ENCODE measurements around the gene CRPPA. TPM values are rescaled to one million over a fixed set of nuclear protein-coding genes. Genes with fewer than 3 reads are reported as not detected.

The CRPPA gene
- total and polyA plus RNA-seq, 4 donors: 4.4 to 10.4 (median 6.3) TPM

DNA sequence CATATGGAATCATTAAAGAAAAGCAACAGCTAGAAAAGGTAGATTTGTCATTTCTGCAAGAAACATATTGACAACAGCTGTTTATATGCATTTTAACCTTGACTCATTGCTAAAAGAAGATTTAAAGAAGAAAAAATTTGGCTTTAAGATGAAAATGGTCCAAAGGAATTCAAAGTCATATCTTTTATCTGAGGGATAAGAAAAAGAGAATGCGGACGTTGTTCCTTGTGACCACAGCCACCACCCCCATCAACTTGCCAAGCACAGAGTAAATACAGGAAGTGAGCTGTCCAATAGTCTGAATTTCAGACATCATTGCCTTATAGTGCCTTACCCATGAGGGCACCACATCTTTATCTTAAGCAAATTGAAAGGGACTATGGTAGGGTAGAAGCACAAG lies 7.3 kb upstream of the CRPPA start:
- WGBS (ENCODE audit: insufficient coverage): no CpG with 5 or more reads among the region's 2 CpGs
- H3K9me3 ChIP-seq (ENCODE audit: control insufficient read depth, insufficient read depth, low read length): no peaks in the 10 kb centered on the region
- DNase-seq (ENCODE audit: low read depth in 4 of 6, low spot score in 6 of 6): no peak
- H3K4me1 ChIP-seq (ENCODE audit: control insufficient read depth, insufficient read depth, low read length): no peaks in the 10 kb centered on the region
- no peaks in the 10 kb centered on the region for H3K36me3 ChIP-seq (ENCODE audit: control insufficient read depth, insufficient read depth, low read length)
- H3K27me3 ChIP-seq (ENCODE audit: control insufficient read depth, insufficient read depth, low read length): no peaks in the 10 kb centered on the region
- H3K27ac ChIP-seq (ENCODE audit: low read depth, low read length): no peak overlapping the region
- no peak overlapping the region for H3K4me3 ChIP-seq (ENCODE audit: low read depth, low read length)

DNA sequence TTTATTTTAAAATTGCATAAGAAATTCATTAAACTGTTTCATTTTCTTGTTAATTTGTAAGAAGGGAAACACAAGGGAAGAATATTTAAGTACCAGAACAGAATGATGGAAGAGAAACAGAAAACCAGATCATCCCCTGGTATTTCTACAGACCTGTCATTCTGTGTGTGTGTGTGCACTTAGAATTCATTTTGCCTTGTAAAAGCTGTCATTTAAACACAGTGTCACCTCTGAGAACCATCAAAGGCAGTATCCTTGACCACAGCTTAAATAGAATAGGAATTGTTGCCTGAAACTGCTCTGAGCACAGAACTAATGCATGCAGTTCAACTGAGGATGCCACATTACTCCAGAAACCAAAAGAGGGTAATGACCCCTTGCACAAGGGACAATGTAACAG lies 6.8 kb upstream of the CRPPA start:
- Histone ChIP-seq H3K4me3 (ENCODE audit: low read depth, low read length) (no peak overlapping the region), H3K36me3 (ENCODE audit: control insufficient read depth, insufficient read depth, low read length) (no peaks in the 10 kb centered on the region), H3K27me3 (ENCODE audit: control insufficient read depth, insufficient read depth, low read length) (no peaks in the 10 kb centered on the region), H3K4me1 (ENCODE audit: control insufficient read depth, insufficient read depth, low read length) (no peaks in the 10 kb centered on the region), H3K9me3 (ENCODE audit: control insufficient read depth, insufficient read depth, low read length) (no peaks in the 10 kb centered on the region), H3K27ac (ENCODE audit: low read depth, low read length) (no peak overlapping the region)
- DNase-seq (ENCODE audit: low read depth in 4 of 6, low spot score in 6 of 6): no peak

DNA sequence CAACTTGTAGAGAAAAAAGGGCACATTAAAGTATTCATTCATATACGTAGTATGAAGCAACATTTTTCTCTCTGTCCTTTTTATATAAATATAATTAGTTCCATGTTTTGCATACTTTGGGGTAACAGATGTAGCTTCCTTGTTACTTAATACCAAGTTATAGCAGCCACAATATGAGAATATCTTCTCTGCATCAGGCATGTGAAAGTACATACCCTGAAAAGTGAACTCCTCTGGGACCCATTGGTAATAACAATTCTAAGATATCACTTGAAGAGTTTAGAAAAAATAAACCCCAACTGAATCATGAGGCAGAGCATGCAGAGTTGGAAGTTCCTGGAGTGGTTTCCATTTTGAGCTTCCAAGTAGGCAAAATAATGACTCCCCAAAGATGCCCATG lies 2.4 kb upstream of the CRPPA start:
- no peaks in the 10 kb centered on the region for H3K27me3 ChIP-seq (ENCODE audit: control insufficient read depth, insufficient read depth, low read length)
- no peak for DNase-seq (ENCODE audit: low read depth in 4 of 6, low spot score in 6 of 6)
- no peak overlapping the region for H3K4me3 ChIP-seq (ENCODE audit: low read depth, low read length)
- no peaks in the 10 kb centered on the region for H3K9me3 ChIP-seq (ENCODE audit: control insufficient read depth, insufficient read depth, low read length)
- no peak overlapping the region for H3K27ac ChIP-seq (ENCODE audit: low read depth, low read length)
- H3K36me3 ChIP-seq (ENCODE audit: control insufficient read depth, insufficient read depth, low read length): no peaks in the 10 kb centered on the region
- H3K4me1 ChIP-seq (ENCODE audit: control insufficient read depth, insufficient read depth, low read length): peaks cover 5% of the 10 kb centered on the region
- no CpG with 5 or more reads among the region's 1 CpG for WGBS (ENCODE audit: insufficient coverage)

- WGBS (ENCODE audit: insufficient coverage): no CpG with 5 or more reads among the region's 3 CpGs
- H3K9me3 ChIP-seq (ENCODE audit: control insufficient read depth, insufficient read depth, low read length): no peaks in the 10 kb centered on the region
- no peak for DNase-seq (ENCODE audit: low read depth in 4 of 6, low spot score in 6 of 6)
- no peak overlapping the region for H3K4me3 ChIP-seq (ENCODE audit: low read depth, low read length)
- H3K27ac ChIP-seq (ENCODE audit: low read depth, low read length): no peak overlapping the region
- H3K27me3 ChIP-seq (ENCODE audit: control insufficient read depth, insufficient read depth, low read length): no peaks in the 10 kb centered on the region
- peaks cover 5% of the 10 kb centered on the region for H3K4me1 ChIP-seq (ENCODE audit: control insufficient read depth, insufficient read depth, low read length)
- H3K36me3 ChIP-seq (ENCODE audit: control insufficient read depth, insufficient read depth, low read length): no peaks in the 10 kb centered on the region
These were observed 1.6 kb upstream of the CRPPA start for GRCh38 chr7:16422917-16423316.

GRCh38 chr7:16422103-16422435 lies 731 bp upstream of the CRPPA start:
- peak overlapping the region; percentile 67 for H3K4me3 ChIP-seq (ENCODE audit: low read depth, low read length)
- DNase-seq (ENCODE audit: low read depth in 4 of 6, low spot score in 6 of 6): no peak
- no CpG with 5 or more reads among the region's 1 CpG for WGBS (ENCODE audit: insufficient coverage)

GRCh38 chr7:16420649-16421332 lies 547 bp downstream of the CRPPA start:
- Histone ChIP-seq H3K27ac (ENCODE audit: low read depth, low read length) (peak overlapping the region; percentile 97), H3K36me3 (ENCODE audit: control insufficient read depth, insufficient read depth, low read length) (no peaks in the 10 kb centered on the region), H3K4me3 (ENCODE audit: low read depth, low read length) (peak overlapping the region; percentile 67), H3K27me3 (ENCODE audit: control insufficient read depth, insufficient read depth, low read length) (no peaks in the 10 kb centered on the region), H3K9me3 (ENCODE audit: control insufficient read depth, insufficient read depth, low read length) (no peaks in the 10 kb centered on the region), H3K4me1 (ENCODE audit: control insufficient read depth, insufficient read depth, low read length) (peaks cover 5% of the 10 kb centered on the region)
- DNase-seq (ENCODE audit: low read depth in 4 of 6, low spot score in 6 of 6): peak; percentile 84 to 98 (median 88)
- WGBS (ENCODE audit: insufficient coverage): under 1% methylated on average over 53 of the region's 56 CpGs

More at GRCh38 chr7:16422103-16422435, 731 bp upstream of the CRPPA start:
- Histone ChIP-seq H3K27ac (ENCODE audit: low read depth, low read length) (peak overlapping the region; percentile 97), H3K36me3 (ENCODE audit: control insufficient read depth, insufficient read depth, low read length) (no peaks in the 10 kb centered on the region), H3K4me1 (ENCODE audit: control insufficient read depth, insufficient read depth, low read length) (peaks cover 5% of the 10 kb centered on the region), H3K27me3 (ENCODE audit: control insufficient read depth, insufficient read depth, low read length) (no peaks in the 10 kb centered on the region), H3K9me3 (ENCODE audit: control insufficient read depth, insufficient read depth, low read length) (no peaks in the 10 kb centered on the region)

GRCh38 chr7:16420329-16420648 lies 1.0 kb downstream of the CRPPA start:
- Histone ChIP-seq H3K36me3 (ENCODE audit: control insufficient read depth, insufficient read depth, low read length) (no peaks in the 10 kb centered on the region), H3K27ac (ENCODE audit: low read depth, low read length) (peak overlapping the region; percentile 97), H3K27me3 (ENCODE audit: control insufficient read depth, insufficient read depth, low read length) (no peaks in the 10 kb centered on the region), H3K4me3 (ENCODE audit: low read depth, low read length) (peak overlapping the region; percentile 67), H3K4me1 (ENCODE audit: control insufficient read depth, insufficient read depth, low read length) (peaks cover 5% of the 10 kb centered on the region), H3K9me3 (ENCODE audit: control insufficient read depth, insufficient read depth, low read length) (no peaks in the 10 kb centered on the region)
- peak in 1 of 6 donors; percentile 4 for DNase-seq (ENCODE audit: low read depth in 4 of 6, low spot score in 6 of 6)
- 0% methylated on average over 3 of the region's 3 CpGs for WGBS (ENCODE audit: insufficient coverage)

- Histone ChIP-seq H3K9me3 (ENCODE audit: control insufficient read depth, insufficient read depth, low read length) (no peaks in the 10 kb centered on the region), H3K4me3 (ENCODE audit: low read depth, low read length) (peak overlapping the region; percentile 67), H3K27ac (ENCODE audit: low read depth, low read length) (peak overlapping the region; percentile 97), H3K27me3 (ENCODE audit: control insufficient read depth, insufficient read depth, low read length) (no peaks in the 10 kb centered on the region), H3K4me1 (ENCODE audit: control insufficient read depth, insufficient read depth, low read length) (peaks cover 5% of the 10 kb centered on the region), H3K36me3 (ENCODE audit: control insufficient read depth, insufficient read depth, low read length) (no peaks in the 10 kb centered on the region)
- WGBS (ENCODE audit: insufficient coverage): 100% methylated on average over 3 of the region's 10 CpGs
- peak in 1 of 6 donors; percentile 5 for DNase-seq (ENCODE audit: low read depth in 4 of 6, low spot score in 6 of 6)
These were observed 1.5 kb downstream of the CRPPA start for GRCh38 chr7:16419859-16420258.

GRCh38 chr7:16419126-16419525 lies 2.2 kb downstream of the CRPPA start:
- Histone ChIP-seq H3K4me1 (ENCODE audit: control insufficient read depth, insufficient read depth, low read length) (peaks cover 5% of the 10 kb centered on the region), H3K36me3 (ENCODE audit: control insufficient read depth, insufficient read depth, low read length) (no peaks in the 10 kb centered on the region), H3K27ac (ENCODE audit: low read depth, low read length) (no peak overlapping the region), H3K4me3 (ENCODE audit: low read depth, low read length) (no peak overlapping the region), H3K27me3 (ENCODE audit: control insufficient read depth, insufficient read depth, low read length) (no peaks in the 10 kb centered on the region), H3K9me3 (ENCODE audit: control insufficient read depth, insufficient read depth, low read length) (no peaks in the 10 kb centered on the region)
- no peak for DNase-seq (ENCODE audit: low read depth in 4 of 6, low spot score in 6 of 6)
- WGBS (ENCODE audit: insufficient coverage): no CpG with 5 or more reads among the region's 1 CpG

DNA sequence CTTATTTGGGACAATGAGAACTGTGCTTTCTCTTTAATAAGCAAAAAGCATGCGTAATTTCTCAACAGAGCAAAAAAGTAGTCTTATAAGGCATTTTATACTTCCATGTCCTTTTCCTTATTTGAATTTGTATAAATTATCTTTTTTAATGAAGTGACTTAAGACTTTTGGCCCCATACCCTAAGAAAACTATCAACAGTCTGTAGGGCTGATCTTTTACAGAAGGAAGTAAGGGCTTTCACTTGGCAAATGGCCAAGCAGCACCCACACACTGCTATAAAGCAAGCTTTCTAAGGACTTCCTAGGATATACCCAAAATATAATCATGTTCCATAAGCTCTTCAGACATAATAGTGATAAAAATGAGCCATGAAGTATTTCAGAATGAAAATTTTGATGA lies 3.4 kb downstream of the CRPPA start:
- no peak for DNase-seq (ENCODE audit: low read depth in 4 of 6, low spot score in 6 of 6)
- Histone ChIP-seq H3K4me3 (ENCODE audit: low read depth, low read length) (no peak overlapping the region), H3K27me3 (ENCODE audit: control insufficient read depth, insufficient read depth, low read length) (no peaks in the 10 kb centered on the region), H3K9me3 (ENCODE audit: control insufficient read depth, insufficient read depth, low read length) (no peaks in the 10 kb centered on the region), H3K27ac (ENCODE audit: low read depth, low read length) (no peak overlapping the region), H3K4me1 (ENCODE audit: control insufficient read depth, insufficient read depth, low read length) (peaks cover 5% of the 10 kb centered on the region), H3K36me3 (ENCODE audit: control insufficient read depth, insufficient read depth, low read length) (no peaks in the 10 kb centered on the region)
- no CpG with 5 or more reads among the region's 1 CpG for WGBS (ENCODE audit: insufficient coverage)
